RWPE2 (cell line): ENCODE results near the gene MYMK.

ENCODE experiments used
- ATAC-seq: fragments of 200-7000 bp; cut with Tn5 transposase; 3 replicates; pipeline ENCODE4 v1.9.1; 2021; ENCODE audit warnings: low read depth
- DNase-seq: peaks from one replicate; pipeline ENCODE4 v3.0.0-alpha.2; 2020; ENCODE audit warnings: low spot score
- H3K27ac ChIP-seq: fragments of 450-650 bp; 2 replicates; pipeline ENCODE4 v1.5.1; 2017; ENCODE audit warnings: mild to moderate bottlenecking; ENCODE audit not compliant: poor library complexity, severe bottlenecking
- H3K27me3 ChIP-seq: fragments of 250-450 bp; sonication (Bioruptor Pico); 2 replicates; pipeline ENCODE4 v1.5.1; 2021; ENCODE audit warnings: mild to moderate bottlenecking, moderate library complexity; ENCODE audit not compliant: insufficient read depth, poor library complexity, severe bottlenecking
- H3K36me3 ChIP-seq: fragments of 250-450 bp; sonication (Bioruptor Pico); 2 replicates; pipeline ENCODE4 v1.5.1; 2020; ENCODE audit warnings: low read depth, mild to moderate bottlenecking, moderate library complexity
- H3K4me1 ChIP-seq: fragments of 250-450 bp; sonication (Bioruptor Pico); 2 replicates; pipeline ENCODE4 v1.5.1; 2021; ENCODE audit warnings: mild to moderate bottlenecking, moderate library complexity; ENCODE audit not compliant: insufficient read depth, poor library complexity, severe bottlenecking
- H3K4me3 ChIP-seq: fragments of 250-450 bp; sonication (Bioruptor Pico); 2 replicates; pipeline ENCODE4 v1.5.1; 2021; ENCODE audit warnings: mild to moderate bottlenecking, moderate library complexity; ENCODE audit not compliant: severe bottlenecking
- H3K9me3 ChIP-seq: fragments of 250-450 bp; sonication (Bioruptor Pico); 2 replicates; pipeline ENCODE4 v1.5.1; 2021; ENCODE audit warnings: mild to moderate bottlenecking, moderate library complexity; ENCODE audit not compliant: severe bottlenecking
- TF ChIP-seq, protein P1 (sequence below): fragments of 450-650 bp; IDR thresholded peaks from one replicate; pipeline ENCODE4 v1.5.1; 2017; ENCODE audit warnings: mild to moderate bottlenecking, moderate library complexity; ENCODE audit not compliant: poor library complexity, severe bottlenecking

MYMK gene

DNA sequence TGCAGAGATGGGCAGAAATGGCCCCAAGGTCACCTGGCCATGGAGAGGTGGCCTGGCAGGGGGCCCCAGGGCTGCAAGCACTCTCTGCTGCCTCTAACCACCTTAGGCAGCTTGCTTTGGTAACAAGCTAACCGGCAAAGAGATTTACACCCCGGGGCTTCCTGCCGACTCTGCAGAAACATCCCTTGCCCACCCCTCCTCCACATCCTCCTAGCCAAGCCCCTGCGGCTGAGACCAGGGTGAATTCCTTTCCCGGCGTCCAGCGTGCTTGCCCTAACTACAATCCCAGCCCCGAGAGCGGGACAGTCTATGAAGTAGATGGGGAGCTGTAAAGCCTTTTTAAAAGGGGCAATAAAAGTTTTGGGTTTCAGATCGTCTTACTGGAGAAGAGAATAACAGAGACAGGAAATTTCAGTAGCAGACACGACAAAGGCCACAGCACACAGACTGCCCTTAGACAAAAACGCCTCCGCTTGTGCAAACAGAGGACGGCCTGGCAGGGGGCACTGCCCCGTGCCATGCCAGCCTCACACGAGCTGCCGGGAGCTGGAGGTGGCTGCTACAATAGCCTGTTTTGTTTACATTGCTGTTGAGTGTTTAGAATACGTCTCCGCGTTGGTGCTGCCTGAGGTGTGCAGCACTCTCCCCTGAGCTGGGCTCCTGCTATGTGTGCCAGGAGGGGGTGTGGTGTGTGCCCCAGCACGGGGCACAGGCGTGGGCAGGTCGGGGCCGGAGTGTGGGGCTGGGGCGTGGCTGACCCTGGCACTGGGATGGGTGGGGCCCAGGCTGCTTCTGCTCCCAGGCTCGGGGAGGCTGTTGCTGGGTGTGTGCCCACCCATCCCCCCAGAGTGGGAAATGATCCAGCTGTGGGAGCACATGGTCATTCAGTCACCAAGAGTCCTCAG is 15.3 kb downstream of the MYMK start:
- peaks cover 4% of the 10 kb centered on the region for H3K4me1 ChIP-seq
- H3K27me3 ChIP-seq, result no peaks in the 10 kb centered on the region
- TF ChIP-seq, protein P1, sequence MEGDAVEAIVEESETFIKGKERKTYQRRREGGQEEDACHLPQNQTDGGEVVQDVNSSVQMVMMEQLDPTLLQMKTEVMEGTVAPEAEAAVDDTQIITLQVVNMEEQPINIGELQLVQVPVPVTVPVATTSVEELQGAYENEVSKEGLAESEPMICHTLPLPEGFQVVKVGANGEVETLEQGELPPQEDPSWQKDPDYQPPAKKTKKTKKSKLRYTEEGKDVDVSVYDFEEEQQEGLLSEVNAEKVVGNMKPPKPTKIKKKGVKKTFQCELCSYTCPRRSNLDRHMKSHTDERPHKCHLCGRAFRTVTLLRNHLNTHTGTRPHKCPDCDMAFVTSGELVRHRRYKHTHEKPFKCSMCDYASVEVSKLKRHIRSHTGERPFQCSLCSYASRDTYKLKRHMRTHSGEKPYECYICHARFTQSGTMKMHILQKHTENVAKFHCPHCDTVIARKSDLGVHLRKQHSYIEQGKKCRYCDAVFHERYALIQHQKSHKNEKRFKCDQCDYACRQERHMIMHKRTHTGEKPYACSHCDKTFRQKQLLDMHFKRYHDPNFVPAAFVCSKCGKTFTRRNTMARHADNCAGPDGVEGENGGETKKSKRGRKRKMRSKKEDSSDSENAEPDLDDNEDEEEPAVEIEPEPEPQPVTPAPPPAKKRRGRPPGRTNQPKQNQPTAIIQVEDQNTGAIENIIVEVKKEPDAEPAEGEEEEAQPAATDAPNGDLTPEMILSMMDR, result no peak
- H3K9me3 ChIP-seq, result no peaks in the 10 kb centered on the region
- DNase-seq (no peak), ATAC-seq (peak; percentile 69)
- H3K4me3 ChIP-seq, result no peak overlapping the region
- H3K36me3 ChIP-seq, result no peaks in the 10 kb centered on the region
- H3K27ac ChIP-seq, result no peak overlapping the region

DNA sequence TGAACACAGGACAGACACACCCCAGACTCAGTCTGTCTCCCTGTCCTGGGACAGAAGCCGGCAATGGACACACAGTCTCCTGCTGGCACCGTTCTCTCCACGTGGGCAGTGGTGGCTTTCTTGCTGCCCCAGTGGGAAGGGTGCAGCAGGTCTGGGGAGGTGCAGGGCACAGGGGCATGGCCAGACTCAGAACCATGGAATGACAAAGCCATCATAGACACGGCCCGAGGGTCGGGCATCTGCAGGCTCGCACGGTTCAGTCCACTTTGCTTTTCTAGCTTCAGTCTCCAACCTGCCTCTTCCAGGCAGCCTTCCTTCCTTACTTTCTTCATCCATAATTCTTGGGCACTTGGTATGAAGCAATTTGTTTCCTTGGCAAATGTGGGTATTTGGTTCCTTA is 16.7 kb downstream of the MYMK start:
- no peak overlapping the region for H3K27ac ChIP-seq
- H3K27me3 ChIP-seq, result no peaks in the 10 kb centered on the region
- H3K9me3 ChIP-seq, result no peaks in the 10 kb centered on the region
- DNase-seq (no peak), ATAC-seq (no peak)
- H3K36me3 ChIP-seq, result no peaks in the 10 kb centered on the region
- TF ChIP-seq, protein P1, result no peak
- no peak overlapping the region for H3K4me3 ChIP-seq
- H3K4me1 ChIP-seq, result peaks cover 4% of the 10 kb centered on the region

DNA sequence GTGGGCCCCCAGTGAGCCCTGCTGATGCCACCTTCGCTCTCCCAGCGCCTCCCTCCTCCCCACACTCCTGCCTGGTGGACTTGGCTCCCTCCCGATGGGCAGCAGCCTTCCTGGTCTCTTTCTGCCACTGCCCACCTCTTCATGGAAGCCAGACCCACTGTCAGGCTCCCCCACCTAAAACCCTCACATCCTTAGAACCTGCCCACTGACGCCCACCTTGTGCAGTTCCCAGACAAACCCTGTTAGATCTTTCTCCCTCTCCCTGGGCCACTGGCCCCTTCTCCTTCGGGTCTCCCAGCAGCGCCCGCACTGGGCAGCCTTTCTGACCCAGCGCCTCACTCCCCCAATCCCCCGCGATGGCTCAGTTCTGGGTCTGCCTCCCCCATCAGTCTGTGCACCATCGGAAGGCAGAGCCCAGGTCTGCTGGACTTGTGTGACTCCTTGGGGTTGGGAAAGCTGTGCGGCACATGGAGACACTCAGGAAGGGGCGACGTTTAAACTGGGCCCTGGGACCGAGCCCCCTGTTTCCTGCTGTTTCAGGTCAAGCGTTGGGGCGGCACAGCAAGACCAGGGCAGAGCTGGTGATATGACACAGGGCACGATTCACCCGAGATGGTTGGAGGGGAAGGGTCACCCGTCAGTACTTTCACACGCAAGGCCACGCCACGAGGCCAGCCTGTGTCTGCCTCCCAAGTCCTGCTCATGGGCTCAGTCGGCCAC is 17.4 kb downstream of the MYMK start:
- TF ChIP-seq, protein P1, result no peak
- Histone ChIP-seq H3K4me1 (peaks cover 4% of the 10 kb centered on the region), H3K27ac (no peak overlapping the region), H3K9me3 (peaks cover under 1% of the 10 kb centered on the region), H3K36me3 (no peaks in the 10 kb centered on the region), H3K4me3 (no peak overlapping the region), H3K27me3 (no peaks in the 10 kb centered on the region)
- no peak for DNase-seq
- ATAC-seq, result no peak

DNA sequence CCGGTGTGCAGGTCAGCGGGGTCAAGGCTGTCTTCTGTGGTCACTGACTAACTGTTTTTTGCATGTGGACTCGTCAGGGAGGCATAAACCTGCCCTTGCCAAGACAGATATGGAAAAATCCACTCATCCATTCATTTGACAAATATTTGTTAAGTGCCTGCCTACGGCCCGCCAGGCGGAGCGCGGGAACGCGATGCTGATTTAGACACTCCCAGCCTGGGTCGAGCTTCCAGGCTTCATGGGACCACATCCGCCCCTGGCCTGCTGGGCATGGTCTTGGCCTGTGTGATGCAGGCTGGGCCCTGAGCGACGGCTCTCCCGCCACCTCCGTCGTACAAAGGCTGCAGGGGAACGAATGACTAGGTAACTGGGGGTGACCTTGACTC is 18.1 kb downstream of the MYMK start:
- no peaks in the 10 kb centered on the region for H3K27me3 ChIP-seq
- ATAC-seq (no peak), DNase-seq (no peak)
- TF ChIP-seq, protein P1, result no peak
- H3K4me1 ChIP-seq, result peaks cover 4% of the 10 kb centered on the region
- H3K4me3 ChIP-seq, result no peak overlapping the region
- H3K9me3 ChIP-seq, result peaks cover 7% of the 10 kb centered on the region
- H3K27ac ChIP-seq, result no peak overlapping the region
- no peaks in the 10 kb centered on the region for H3K36me3 ChIP-seq
